WERI-Rb-1 (cell line): Measurements from ENCODE around the gene EVL.

Experiments
- DNase-seq: peaks from one replicate; pipeline ENCODE4 v3.0.0-alpha.2; 2020
- H3K27ac ChIP-seq: fragments of 250-450 bp; sonication (Bioruptor Pico); 2 replicates; pipeline ENCODE4 v1.5.1; 2020; ENCODE audit warnings: mild to moderate bottlenecking, moderate library complexity
- H3K27me3 ChIP-seq: fragments of 250-450 bp; sonication (Bioruptor Pico); 2 replicates; pipeline ENCODE4 v1.5.1; 2021; ENCODE audit warnings: mild to moderate bottlenecking, low read depth, moderate library complexity; ENCODE audit not compliant: insufficient read depth, severe bottlenecking
- H3K36me3 ChIP-seq: fragments of 250-450 bp; sonication (Bioruptor Pico); 2 replicates; pipeline ENCODE4 v1.5.1; 2020; ENCODE audit warnings: mild to moderate bottlenecking, moderate library complexity
- H3K4me3 ChIP-seq: 2 replicates; pipeline ENCODE4 v1.5.1; 2011; ENCODE audit warnings: low read depth, mild to moderate bottlenecking, control low read depth, low read length
- H3K9me3 ChIP-seq: fragments of 250-450 bp; sonication (Bioruptor Pico); 2 replicates; pipeline ENCODE4 v1.5.1; 2021; ENCODE audit warnings: mild to moderate bottlenecking, moderate library complexity; ENCODE audit not compliant: severe bottlenecking
- CTCF ChIP-seq: IDR thresholded peaks from 2 replicates; pipeline ENCODE4 v1.5.1; 2011; ENCODE audit warnings: low read depth, mild to moderate bottlenecking, control low read depth, inconsistent platforms, low read length

Gene EVL

GRCh38 chr14:100102156-100102785 is 37.0 kb downstream of the EVL start:
- H3K27me3 ChIP-seq = no peaks in the 10 kb centered on the region
- H3K4me3 ChIP-seq = no peak overlapping the region
- H3K27ac ChIP-seq = no peak overlapping the region
- no peak for TF ChIP-seq CTCF
- no peak for DNase-seq
- peaks cover 30% of the 10 kb centered on the region for H3K36me3 ChIP-seq
- no peaks in the 10 kb centered on the region for H3K9me3 ChIP-seq

- Histone ChIP-seq H3K4me3 (no peak overlapping the region), H3K27me3 (no peaks in the 10 kb centered on the region), H3K36me3 (peaks cover 19% of the 10 kb centered on the region), H3K27ac (no peak overlapping the region), H3K9me3 (no peaks in the 10 kb centered on the region)
- no peak for DNase-seq
- TF ChIP-seq CTCF = no peak
These were observed 38.2 kb downstream of the EVL start for GRCh38 chr14:100103250-100104005.

- Histone ChIP-seq H3K27ac (no peak overlapping the region), H3K27me3 (no peaks in the 10 kb centered on the region), H3K4me3 (no peak overlapping the region), H3K36me3 (peaks cover 18% of the 10 kb centered on the region), H3K9me3 (no peaks in the 10 kb centered on the region)
- no peak for TF ChIP-seq CTCF
- no peak for DNase-seq
These were observed 38.8 kb downstream of the EVL start for GRCh38 chr14:100104006-100104352.

- H3K4me3 ChIP-seq = no peak overlapping the region
- no peak for DNase-seq
- H3K36me3 ChIP-seq = peaks cover 22% of the 10 kb centered on the region
- peak; percentile 17; the same call in 1 of the 2 replicates for TF ChIP-seq CTCF
- no peaks in the 10 kb centered on the region for H3K9me3 ChIP-seq
- H3K27me3 ChIP-seq = no peaks in the 10 kb centered on the region
- no peak overlapping the region for H3K27ac ChIP-seq
These were observed 39.5 kb downstream of the EVL start for GRCh38 chr14:100104523-100105300.

GRCh38 chr14:100105357-100106169 is 40.3 kb downstream of the EVL start:
- no peak overlapping the region for H3K4me3 ChIP-seq
- H3K27ac ChIP-seq = no peak overlapping the region
- no peaks in the 10 kb centered on the region for H3K27me3 ChIP-seq
- no peaks in the 10 kb centered on the region for H3K9me3 ChIP-seq
- H3K36me3 ChIP-seq = peaks cover 25% of the 10 kb centered on the region
- no peak for TF ChIP-seq CTCF
- DNase-seq = no peak
